ENCODE results near the gene BANF2.

Gene BANF2

GRCh38 chr20:17735206-17735804 is 35.5 kb downstream of the BANF2 start:
- TF ChIP-seq CTCF (IDR thresholded peaks at IDR 0.05; ENCODE audit: low read length) (no peak), EZH2 (optimal IDR thresholded peaks at IDR 0.05; ENCODE audit: low read depth, low read length) (no peak), EZH2phosphoT487 (IDR thresholded peaks at IDR 0.05; ENCODE audit: low read length) (no peak)
- Histone ChIP-seq H3K9me2 (replicated peaks; ENCODE audit: insufficient read depth, low read length) (no peaks in the 10 kb centered on the region), H3K9me3 (replicated peaks; ENCODE audit: insufficient read depth, low read length) (no peaks in the 10 kb centered on the region), H3K79me2 (ENCODE audit: low read length) (no peaks in the 10 kb centered on the region), H2AFZ (ENCODE audit: low read length) (no peak overlapping the region), H3K9ac (ENCODE audit: low read length) (no peak overlapping the region), H3K4me1 (ENCODE audit: low read length) (no peaks in the 10 kb centered on the region), H4K20me1 (ENCODE audit: insufficient read depth, low read length) (no peaks in the 10 kb centered on the region), H3K27ac (ENCODE audit: low read length) (no peak overlapping the region), H3F3A (ENCODE audit: insufficient read depth, low read length) (no peaks in the 10 kb centered on the region), H3K4me2 (ENCODE audit: low read depth, low read length) (no peak overlapping the region), H3K36me3 (replicated peaks; ENCODE audit: insufficient read depth, low read length) (no peaks in the 10 kb centered on the region), H3K4me3 (ENCODE audit: low read length) (no peak overlapping the region), H3K27me3 (replicated peaks; ENCODE audit: insufficient read depth, low read length) (no peaks in the 10 kb centered on the region)
- no peak for DNase-seq

- Histone ChIP-seq H3K79me2 (ENCODE audit: low read length) (no peaks in the 10 kb centered on the region), H3K36me3 (replicated peaks; ENCODE audit: insufficient read depth, low read length) (no peaks in the 10 kb centered on the region), H3K4me1 (ENCODE audit: low read length) (no peaks in the 10 kb centered on the region), H3K4me2 (ENCODE audit: low read depth, low read length) (no peak overlapping the region), H3K9me2 (replicated peaks; ENCODE audit: insufficient read depth, low read length) (no peaks in the 10 kb centered on the region), H3F3A (ENCODE audit: insufficient read depth, low read length) (no peaks in the 10 kb centered on the region), H3K9me3 (replicated peaks; ENCODE audit: insufficient read depth, low read length) (no peaks in the 10 kb centered on the region), H4K20me1 (ENCODE audit: insufficient read depth, low read length) (no peaks in the 10 kb centered on the region), H3K4me3 (ENCODE audit: low read length) (no peak overlapping the region), H3K27ac (ENCODE audit: low read length) (no peak overlapping the region), H3K9ac (ENCODE audit: low read length) (no peak overlapping the region), H2AFZ (ENCODE audit: low read length) (no peak overlapping the region), H3K27me3 (replicated peaks; ENCODE audit: insufficient read depth, low read length) (no peaks in the 10 kb centered on the region)
- DNase-seq: no peak
- TF ChIP-seq CTCF (IDR thresholded peaks at IDR 0.05; ENCODE audit: low read length) (no peak), EZH2phosphoT487 (IDR thresholded peaks at IDR 0.05; ENCODE audit: low read length) (no peak), EZH2 (optimal IDR thresholded peaks at IDR 0.05; ENCODE audit: low read depth, low read length) (no peak)
Measured at GRCh38 chr20:17735959-17736621, 36.3 kb downstream of the BANF2 start.

- Histone ChIP-seq H3K9ac (ENCODE audit: low read length) (no peak overlapping the region), H3K4me2 (ENCODE audit: low read depth, low read length) (no peak overlapping the region), H2AFZ (ENCODE audit: low read length) (no peak overlapping the region), H4K20me1 (ENCODE audit: insufficient read depth, low read length) (no peaks in the 10 kb centered on the region), H3K27ac (ENCODE audit: low read length) (no peak overlapping the region), H3K4me1 (ENCODE audit: low read length) (no peaks in the 10 kb centered on the region), H3K9me3 (replicated peaks; ENCODE audit: insufficient read depth, low read length) (no peaks in the 10 kb centered on the region), H3K4me3 (ENCODE audit: low read length) (no peak overlapping the region), H3K79me2 (ENCODE audit: low read length) (no peaks in the 10 kb centered on the region), H3K27me3 (replicated peaks; ENCODE audit: insufficient read depth, low read length) (no peaks in the 10 kb centered on the region), H3F3A (ENCODE audit: insufficient read depth, low read length) (no peaks in the 10 kb centered on the region), H3K9me2 (replicated peaks; ENCODE audit: insufficient read depth, low read length) (no peaks in the 10 kb centered on the region), H3K36me3 (replicated peaks; ENCODE audit: insufficient read depth, low read length) (no peaks in the 10 kb centered on the region)
- no peak for DNase-seq
- TF ChIP-seq EZH2 (optimal IDR thresholded peaks at IDR 0.05; ENCODE audit: low read depth, low read length) (no peak), EZH2phosphoT487 (IDR thresholded peaks at IDR 0.05; ENCODE audit: low read length) (no peak), CTCF (IDR thresholded peaks at IDR 0.05; ENCODE audit: low read length) (no peak)
Measured at GRCh38 chr20:17738154-17738553, 38.4 kb downstream of the BANF2 start.
